Measurements from ENCODE around the gene BCAS4.
"Not testable (repeated sequence)": the region's sequence is repeated elsewhere in the genome, so short reads cannot be mapped to it uniquely, and the experiment has no call there.

- TF ChIP-seq, protein P1, sequence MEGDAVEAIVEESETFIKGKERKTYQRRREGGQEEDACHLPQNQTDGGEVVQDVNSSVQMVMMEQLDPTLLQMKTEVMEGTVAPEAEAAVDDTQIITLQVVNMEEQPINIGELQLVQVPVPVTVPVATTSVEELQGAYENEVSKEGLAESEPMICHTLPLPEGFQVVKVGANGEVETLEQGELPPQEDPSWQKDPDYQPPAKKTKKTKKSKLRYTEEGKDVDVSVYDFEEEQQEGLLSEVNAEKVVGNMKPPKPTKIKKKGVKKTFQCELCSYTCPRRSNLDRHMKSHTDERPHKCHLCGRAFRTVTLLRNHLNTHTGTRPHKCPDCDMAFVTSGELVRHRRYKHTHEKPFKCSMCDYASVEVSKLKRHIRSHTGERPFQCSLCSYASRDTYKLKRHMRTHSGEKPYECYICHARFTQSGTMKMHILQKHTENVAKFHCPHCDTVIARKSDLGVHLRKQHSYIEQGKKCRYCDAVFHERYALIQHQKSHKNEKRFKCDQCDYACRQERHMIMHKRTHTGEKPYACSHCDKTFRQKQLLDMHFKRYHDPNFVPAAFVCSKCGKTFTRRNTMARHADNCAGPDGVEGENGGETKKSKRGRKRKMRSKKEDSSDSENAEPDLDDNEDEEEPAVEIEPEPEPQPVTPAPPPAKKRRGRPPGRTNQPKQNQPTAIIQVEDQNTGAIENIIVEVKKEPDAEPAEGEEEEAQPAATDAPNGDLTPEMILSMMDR (IDR thresholded peaks at IDR 0.05), result not testable (repeated sequence)
- not testable (repeated sequence) for TF ChIP-seq POLR2A, POLR2AphosphoS5 (IDR thresholded peaks at IDR 0.05)
These were observed 23.3 kb upstream of the BCAS4 start for GRCh38 chr20:50771419-50772080.

Measured in breast epithelium (tissue), 3 donors.